Hematopoietic multipotent progenitor cell treated with erythropoietin and hydrocortisone succinate and interleukin-3 and kit ligand, for 15 days (in vitro differentiated cells): ENCODE data around the gene NUDT12.
A peak's percentile ranks its signal among the peaks of the same experiment; 100 is the strongest.

Experiments used
- DNase-seq: peaks from one replicate; pipeline ENCODE4 v3.0.0-alpha.2; 2015; ENCODE audit warnings: low spot score

NUDT12 gene

GRCh38 chr5:103562453-103563157, at the start of gene NUDT12:
Gene NUDT12 (minus strand): TSS chr5:103562789. CDS start chr5:103560248, 2,541 bp downstream.
- DNase-seq = peak; percentile 22

- no peak for DNase-seq
These were observed 44.8 kb upstream of the NUDT12 start for GRCh38 chr5:103607346-103607745.

DNA sequence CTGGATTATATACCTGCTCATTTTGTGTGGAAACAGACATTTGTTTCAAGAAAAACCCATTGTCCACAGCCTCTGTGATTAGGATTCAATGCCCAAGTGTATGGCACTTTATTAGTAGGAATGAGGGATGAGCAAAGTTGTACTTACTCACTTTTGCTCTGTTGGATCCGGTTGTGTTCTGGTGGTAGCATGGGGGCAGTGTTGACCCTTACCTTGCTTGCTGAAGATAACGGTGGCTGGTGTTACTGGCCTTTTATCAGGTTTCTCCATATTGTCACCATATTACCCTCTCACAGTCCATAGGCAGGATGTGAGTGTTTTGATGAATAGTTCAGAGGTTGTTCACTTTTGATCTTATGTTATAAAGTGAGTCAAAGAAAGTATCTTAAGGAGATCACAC, 42.7 kb upstream of the NUDT12 start:
- DNase-seq = no peak

DNA sequence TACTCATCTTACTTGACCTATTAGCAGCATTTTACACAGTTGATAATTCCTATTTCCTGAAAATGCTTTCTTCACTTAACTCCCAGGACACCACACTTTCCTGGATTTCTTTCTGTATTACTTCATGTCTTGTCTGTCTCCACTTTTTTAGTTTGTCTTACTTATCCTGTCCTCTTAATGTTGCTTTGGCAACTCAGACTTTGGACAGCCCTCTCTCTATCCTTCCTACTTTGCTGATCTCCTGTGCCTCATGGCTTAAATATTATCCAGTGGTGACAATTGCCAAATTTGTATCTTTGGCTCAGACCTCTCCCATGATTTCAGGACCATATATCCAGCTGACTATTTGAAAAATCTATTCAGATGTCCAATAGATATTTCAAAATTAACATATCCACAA, 39.8 kb upstream of the NUDT12 start:
- no peak for DNase-seq

GRCh38 chr5:103601314-103601713, 38.7 kb upstream of the NUDT12 start:
- DNase-seq = no peak

DNA sequence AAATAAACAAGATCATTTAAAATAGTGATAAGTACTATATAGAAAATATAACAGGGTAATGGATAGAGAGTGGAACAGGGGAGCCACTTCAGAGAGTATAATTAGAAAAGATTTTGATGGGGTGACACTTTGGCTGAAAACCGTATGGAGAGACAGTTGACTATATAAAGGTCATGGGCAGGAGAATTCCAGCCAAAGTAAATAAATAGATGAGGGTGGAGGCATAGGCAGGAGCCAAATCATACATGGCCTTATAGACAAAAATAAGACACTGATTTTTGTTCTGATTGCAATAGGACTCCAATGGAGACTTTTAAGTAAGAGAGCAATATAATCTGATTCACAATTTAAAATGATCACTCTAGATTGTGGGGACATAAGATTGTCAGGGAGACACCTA, 37.5 kb upstream of the NUDT12 start:
- DNase-seq = no peak

DNA sequence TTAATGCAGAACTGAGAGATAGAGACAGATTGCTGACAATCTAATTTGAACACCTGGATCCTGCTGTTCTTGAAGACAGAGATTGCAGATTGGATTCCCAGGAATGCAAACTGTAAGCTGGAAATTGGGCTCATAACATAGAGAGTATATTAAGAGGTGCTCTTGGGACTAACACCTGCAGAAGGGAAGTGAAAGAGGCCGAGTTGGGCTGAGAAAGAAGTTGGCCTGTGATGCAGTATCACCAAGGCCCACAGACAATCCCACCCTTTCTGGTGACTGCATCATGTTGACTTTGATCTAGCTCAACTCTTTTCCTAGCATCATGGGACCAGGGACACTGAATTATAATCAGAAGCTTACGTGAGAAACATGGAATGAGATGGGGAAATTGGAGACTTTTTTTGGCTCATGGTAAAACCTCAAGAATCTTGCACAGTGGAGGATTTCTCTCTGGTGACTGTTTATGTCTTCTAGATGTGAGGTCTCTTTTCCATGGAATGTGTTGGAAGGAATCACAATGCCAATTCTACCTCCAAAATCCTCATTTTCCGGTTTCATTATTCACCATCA, 36.5 kb upstream of the NUDT12 start:
- no peak for DNase-seq

DNA sequence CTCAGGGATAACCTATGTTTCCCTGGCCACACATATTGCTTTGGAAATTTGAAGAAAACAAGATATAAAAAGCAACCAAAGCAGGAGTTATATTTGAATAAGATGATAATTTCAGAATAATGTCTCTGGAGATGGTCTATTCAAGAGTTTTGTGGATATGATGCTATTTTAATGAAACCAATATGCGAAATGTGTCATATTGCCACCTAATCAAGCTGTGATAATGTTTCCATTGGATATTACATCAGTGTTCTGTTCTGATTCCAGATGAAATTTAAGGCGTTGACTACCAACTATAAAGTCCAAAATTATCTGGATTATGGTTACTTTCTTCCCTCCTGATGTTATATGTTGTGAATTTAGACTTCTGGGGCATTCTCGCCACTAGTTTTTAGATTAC, 27.6 kb upstream of the NUDT12 start:
- no peak for DNase-seq

DNA sequence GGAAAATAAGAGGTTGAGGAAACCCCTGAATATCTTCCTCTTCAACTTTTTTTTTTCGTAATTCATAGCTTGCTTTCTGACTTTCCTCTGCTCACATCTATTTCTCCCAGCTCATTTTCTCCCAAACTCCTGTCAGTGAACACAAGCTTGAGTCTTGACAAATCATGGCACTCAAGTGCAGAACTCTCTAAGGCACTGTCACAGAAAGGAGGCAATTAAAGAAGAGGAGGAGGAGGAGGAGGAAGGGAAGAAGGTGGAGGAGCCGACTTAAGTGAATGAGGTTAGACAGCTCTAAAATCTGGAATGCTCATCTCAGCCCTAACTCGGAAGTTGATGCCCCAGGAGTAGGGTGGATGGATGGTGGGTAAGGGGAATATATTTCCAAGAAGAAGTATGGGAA, 27.2 kb upstream of the NUDT12 start:
- DNase-seq = no peak

DNA sequence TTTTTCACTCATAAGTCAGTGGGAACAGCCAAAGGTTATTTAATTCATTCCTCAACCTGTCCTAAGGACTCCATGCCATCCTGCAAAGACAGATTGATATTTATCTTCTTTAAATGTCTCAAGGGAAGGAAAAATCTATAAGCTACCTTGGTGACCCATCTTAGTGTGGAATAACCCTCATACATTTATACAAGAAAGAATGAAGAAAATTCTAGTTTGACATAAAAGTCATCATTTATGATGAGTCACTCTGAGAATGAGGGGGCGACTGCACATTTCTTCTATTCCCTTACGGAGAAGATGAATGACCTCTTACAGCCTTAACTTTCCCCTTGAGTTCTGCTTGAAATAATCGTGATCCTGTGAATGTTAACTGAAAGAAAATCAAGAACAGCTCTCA, 26.8 kb upstream of the NUDT12 start:
- no peak for DNase-seq

GRCh38 chr5:103587185-103587748, 24.7 kb upstream of the NUDT12 start:
- no peak for DNase-seq

- no peak for DNase-seq
These were observed 19.8 kb upstream of the NUDT12 start for GRCh38 chr5:103582364-103582763.

GRCh38 chr5:103573411-103573810, 10.8 kb upstream of the NUDT12 start:
- DNase-seq = no peak

GRCh38 chr5:103572454-103572853, 9.9 kb upstream of the NUDT12 start:
- no peak for DNase-seq

DNA sequence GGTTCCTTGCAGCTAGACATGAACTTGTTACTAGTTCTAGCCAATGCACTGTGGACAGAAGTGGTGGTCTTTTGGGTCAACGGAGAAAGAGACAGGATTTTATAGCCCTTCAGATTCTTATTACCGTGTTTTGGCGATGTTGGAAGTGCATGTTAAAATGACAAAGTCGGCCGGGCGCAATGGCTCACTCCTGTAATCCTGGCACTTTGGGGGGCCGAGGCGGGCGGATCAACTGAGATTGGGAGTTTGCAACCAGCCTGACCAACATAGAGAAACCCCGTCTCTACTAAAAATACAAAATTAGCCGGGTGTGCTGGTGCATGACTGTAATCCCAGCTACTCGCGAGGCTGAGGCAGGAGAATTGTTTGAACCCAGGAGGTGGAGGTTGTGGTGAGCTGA, 9.1 kb upstream of the NUDT12 start:
- no peak for DNase-seq

DNA sequence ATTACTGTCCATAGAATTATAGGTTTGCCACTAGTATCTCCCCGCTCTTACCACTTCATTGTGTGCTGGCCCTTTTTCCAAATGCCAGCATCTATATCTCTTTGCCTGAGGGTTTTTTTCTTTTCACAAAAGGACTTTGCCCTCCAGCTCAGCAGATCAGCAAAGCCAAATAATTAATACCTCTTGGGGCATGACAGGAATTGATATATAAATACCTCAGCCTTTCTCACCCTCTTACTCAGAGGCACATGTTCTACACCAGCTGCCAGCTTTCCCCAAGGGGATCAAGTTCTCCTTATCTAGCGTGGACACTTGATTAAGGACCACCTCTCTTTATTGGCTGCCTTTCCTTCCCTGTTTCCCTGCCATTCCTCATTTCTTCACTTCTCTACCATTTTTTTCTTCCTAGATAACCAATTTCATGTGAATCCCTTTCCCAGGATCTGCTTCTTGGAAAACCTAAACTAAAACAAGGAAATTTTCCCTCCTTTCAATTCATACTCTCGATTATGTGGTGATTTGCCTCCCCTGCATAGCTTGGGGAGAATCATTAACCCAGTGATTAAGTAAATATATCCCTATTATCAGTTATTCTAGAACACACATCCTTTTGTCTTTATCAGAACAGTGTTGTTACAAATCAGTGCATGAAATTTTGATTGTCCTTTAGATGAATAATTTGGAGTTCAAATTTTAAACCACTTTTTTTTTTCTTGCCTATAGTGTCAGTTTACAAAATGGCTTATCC, 6.9 kb upstream of the NUDT12 start:
- DNase-seq = no peak

DNA sequence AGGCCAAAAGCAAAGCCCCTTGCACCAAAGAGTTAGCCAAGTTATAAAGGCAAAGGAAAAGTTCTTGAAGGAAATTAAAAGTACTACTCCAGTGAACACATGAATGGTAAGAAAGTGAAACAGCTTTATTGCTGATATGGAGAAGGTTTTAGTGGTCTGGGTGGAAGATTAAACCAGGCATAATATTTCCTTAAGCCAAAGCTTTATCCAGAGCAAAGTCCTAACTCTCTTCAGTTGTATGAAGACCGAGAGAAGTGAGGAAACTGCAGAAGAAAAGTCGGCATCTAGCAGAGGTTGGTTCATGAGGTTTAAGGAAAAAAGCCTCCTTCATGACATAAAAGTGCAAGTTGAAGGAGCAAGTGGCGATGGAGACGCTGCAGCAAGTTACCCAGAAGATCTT, 3.1 kb upstream of the NUDT12 start:
- no peak for DNase-seq

GRCh38 chr5:103561685-103562452, 720 bp downstream of the NUDT12 start:
- peak; percentile 6 for DNase-seq

DNA sequence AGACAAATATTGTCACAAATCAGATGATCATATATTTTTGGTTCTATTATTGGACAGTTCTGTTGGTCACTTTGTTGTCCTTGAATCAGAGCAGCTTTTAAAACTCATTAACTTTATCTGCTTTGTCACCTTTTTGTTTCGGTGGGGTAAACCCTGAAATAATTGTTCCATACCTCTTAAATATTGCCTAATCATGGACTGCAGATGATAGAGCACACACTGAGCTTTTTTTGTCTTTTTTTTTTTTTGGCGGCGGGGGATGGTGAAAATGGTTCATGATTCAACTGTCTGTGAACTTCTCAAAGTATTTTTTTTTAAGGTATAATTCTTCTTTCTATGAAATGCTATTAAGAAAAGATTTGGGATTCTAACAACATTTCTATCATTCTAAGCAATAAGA, 1.8 kb downstream of the NUDT12 start:
- no peak for DNase-seq

- no peak for DNase-seq
These were observed 15.7 kb downstream of the NUDT12 start for GRCh38 chr5:103546858-103547257.

- no peak for DNase-seq
These were observed 20.1 kb downstream of the NUDT12 start for GRCh38 chr5:103542441-103542840.

GRCh38 chr5:103541569-103541968, 21.0 kb downstream of the NUDT12 start:
- no peak for DNase-seq
